ENCODE results near the gene ZNF680.
"Not testable (repeated sequence)": the region's sequence is repeated elsewhere in the genome, so short reads cannot be mapped to it uniquely, and the experiment has no call there.

The ZNF680 gene

DNA sequence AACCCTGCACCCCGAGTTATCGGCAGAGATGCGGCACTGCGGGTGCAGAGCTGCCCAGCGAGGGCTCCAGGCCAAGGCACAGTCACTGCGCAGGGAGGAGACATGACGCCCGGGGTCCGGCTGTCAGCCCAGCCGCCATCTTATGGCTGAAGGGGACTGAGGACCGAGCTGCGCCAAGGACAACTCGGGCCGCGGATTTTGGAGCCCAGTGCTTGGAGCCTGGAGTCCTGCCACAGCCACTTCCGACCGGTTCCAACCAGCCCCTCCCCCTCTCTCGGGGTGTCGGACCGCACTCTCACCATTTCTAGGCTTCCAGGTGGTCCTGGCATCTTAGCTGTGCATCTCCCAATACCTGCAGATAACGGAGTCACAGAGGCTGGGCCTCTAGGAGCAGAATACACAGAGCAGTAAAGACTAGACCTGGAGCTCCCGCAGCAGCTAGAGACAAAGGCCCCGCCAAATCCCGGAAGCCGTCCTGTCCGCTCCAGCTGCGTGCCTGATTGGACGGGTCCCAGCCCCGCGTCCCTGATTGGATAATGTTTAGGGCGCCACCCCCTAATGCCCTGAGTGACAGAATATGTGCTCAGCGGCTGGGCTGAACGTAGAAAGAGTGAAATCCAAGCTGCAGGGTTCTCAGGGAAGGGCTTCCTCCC is at the start of gene ZNF680:
ZNF680 (minus strand) TSS at position 446 of the 653 bp plus-strand sequence; CDS start at position 329, 117 bp downstream.
- DNase-seq (ENCODE audit: low spot score): peak; percentile 99

GRCh38 chr7:64612452-64612851 is 49.6 kb upstream of the ZNF680 start:
- DNase-seq (ENCODE audit: low spot score): no peak

DNA sequence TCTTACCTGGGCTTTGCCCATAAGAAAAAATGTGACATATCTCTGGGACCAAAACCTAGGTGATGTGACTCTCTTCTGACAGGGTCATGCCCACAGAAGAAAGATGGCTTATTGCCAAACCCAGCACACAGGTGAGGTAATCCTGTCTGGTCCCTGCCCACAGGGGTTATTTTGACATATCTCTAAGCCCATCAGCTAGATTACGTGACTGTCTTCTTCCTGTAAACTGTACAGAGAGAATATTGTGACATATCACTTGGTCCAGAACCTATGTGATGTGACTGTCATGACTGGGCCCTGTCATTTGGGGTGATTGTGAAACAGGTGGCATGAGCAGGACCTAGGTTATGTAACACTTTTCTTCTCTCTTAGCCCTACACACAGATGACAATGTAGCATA is 48.8 kb upstream of the ZNF680 start:
- DNase-seq (ENCODE audit: low spot score): no peak

DNA sequence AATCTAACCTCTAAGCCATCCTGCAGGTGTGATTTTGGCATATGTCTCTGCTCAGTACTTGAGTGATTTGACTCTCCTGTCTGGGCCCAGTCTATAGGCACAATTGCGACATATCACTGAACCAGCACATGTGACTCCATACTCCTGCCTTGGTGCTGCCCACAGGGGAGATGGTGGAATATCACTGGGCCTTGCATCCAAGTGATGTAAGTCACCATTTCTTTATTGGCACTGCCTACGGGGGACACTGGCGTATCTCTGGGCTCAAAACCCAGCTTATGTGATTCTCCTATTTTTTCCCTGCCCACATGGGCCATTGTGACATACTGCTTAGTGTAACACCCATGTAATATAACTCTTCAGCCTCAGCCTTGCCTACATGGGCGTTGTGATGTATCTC is 48.1 kb upstream of the ZNF680 start:
- DNase-seq (ENCODE audit: low spot score): no peak

DNA sequence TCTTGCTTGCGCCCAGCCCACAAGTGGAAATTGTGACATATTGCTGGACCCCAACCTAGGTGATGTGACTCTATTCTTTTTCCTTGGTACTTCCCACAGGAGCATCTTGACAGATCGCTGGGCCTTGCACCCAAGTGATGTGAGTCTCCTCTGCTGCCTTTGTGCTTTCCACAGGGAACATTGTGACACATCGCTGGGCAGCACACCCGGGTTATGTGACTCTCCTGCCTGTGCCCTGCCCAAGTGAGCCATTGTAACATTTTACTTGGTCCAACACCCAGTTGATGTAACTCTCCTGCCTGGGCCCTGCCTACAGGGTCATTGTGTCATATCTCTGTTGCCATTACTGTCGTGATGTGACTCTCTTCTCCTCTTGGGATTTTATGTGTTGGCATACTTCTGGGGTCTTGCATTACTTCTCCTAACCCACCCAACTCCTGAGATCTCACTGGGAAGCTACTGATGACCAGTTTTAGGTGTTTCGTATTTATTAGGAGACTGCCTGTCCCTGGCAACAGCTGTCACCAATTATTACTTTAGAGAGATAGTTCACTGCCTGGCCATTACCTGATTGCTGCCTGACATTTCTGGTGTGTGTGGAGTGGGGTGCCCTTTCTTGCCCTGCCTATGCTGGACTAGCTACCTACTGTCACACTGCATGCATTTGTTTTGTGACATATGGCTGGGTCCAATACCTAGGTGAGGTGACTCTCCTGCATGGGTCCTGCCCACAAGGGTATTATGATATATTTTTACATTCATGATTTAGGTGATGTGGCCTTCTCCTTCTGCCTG is 45.4 kb upstream of the ZNF680 start:
- DNase-seq (ENCODE audit: low spot score): no peak

GRCh38 chr7:64606385-64606784 is 43.5 kb upstream of the ZNF680 start:
- no peak for DNase-seq (ENCODE audit: low spot score)

DNA sequence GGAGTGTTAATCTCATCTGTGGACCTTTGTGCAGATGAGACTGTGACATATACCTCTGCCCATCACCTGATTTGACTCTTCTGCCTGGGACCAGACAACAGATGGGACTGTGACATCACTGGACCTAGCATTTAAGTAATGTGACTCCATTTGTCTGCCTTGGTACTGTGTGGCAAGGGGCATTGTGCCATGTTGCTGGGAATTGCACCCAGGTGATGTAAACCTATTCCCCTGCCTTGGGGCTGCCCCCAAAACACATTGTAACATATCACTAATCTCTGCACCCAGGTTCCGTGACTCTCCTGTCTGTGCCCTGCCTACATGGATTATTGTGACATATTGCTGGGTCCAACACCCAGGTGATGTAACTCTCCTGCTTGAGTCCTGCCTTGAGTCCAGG is 40.4 kb upstream of the ZNF680 start:
- DNase-seq (ENCODE audit: low spot score): no peak

GRCh38 chr7:64602518-64602917 is 39.6 kb upstream of the ZNF680 start:
- no peak for DNase-seq (ENCODE audit: low spot score)

DNA sequence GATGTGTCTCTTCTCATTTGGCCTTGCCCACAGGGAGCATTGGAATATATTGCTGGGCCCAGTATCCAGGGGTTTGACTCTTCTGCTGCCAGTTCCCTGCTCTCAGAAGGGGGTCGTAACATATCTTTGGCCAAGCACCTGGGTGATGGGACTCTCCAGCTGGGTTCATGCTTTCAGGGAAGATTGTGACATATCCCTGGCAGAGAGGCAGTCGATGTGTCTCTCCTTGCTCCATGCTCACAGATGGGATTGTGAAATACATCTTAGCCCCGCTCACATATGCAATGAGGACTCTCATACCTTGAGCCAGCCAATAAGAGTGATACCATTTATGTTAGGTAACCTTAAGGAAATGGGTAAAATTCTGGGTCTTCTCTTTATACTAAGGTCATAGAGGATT is 39.2 kb upstream of the ZNF680 start:
- DNase-seq (ENCODE audit: low spot score): no peak

- no peak for DNase-seq (ENCODE audit: low spot score)
Observed at GRCh38 chr7:64599359-64599758, 36.5 kb upstream of the ZNF680 start.

GRCh38 chr7:64590971-64591370 is 28.1 kb upstream of the ZNF680 start:
- no peak for DNase-seq (ENCODE audit: low spot score)

- DNase-seq (ENCODE audit: low spot score): no peak
Observed at GRCh38 chr7:64581926-64582894, 19.3 kb upstream of the ZNF680 start.

DNA sequence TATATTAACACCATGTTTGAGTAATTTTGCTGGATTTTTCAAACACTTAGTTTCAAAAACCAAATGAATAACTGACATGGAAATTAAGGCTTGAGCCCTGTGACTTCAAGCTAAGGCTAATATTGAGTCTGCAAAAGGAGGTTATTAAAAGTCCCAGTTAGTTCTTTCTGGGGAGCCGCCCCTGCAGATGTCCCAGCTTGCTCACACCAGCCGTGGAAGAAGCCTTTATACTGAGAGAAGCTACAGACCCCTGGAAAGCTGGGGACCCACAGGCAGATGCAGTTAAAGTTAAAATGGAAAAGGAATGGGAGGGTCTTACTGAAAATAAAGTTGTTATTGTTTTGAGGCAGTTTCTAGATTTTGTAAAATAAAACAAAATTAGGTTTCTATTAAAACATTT is 18.5 kb upstream of the ZNF680 start:
- DNase-seq (ENCODE audit: low spot score): no peak

- no peak for DNase-seq (ENCODE audit: low spot score)
Observed at GRCh38 chr7:64574540-64575099, 11.7 kb upstream of the ZNF680 start.

GRCh38 chr7:64570284-64570605 is 7.4 kb upstream of the ZNF680 start:
- DNase-seq (ENCODE audit: low spot score): not testable (repeated sequence)

- DNase-seq (ENCODE audit: low spot score): not testable (repeated sequence)
Observed at GRCh38 chr7:64569372-64570283, 6.8 kb upstream of the ZNF680 start.

DNA sequence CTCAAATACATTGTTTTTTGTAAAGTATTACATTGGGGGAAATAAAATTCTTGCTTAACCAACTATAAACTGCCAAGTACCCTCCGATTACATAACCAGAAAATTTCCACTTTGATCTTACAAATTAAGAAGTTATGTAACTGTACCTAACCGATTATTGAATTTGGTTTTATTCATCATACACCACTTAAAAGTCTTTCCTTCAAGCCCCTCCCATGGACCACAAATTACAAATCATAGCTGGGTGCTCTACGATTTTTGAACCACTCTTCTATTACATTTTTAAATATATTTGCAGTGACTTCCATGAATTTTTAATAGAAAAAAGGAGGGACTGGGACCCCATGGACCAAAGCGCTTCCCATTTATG is 630 bp downstream of the ZNF680 start:
- DNase-seq (ENCODE audit: low spot score): no peak

DNA sequence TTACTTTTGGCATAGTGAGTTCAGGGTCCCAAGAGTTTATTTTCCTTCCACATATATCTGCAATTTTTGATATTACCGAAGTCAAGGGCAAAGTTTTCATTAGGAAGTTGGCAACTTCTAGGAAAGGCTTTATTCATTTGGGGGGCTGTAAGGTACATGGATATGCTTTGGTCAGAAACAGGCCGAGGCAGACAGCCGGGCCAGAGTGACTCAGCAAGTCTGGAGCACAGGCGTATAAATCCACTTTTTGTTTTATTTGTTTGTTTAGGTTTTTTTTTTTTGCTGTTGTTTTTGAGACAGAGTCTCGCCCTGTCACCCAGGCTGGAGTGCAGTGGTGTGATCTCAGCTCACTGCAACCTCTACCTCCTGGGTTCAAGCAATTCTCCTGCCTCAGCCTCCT is 3.7 kb downstream of the ZNF680 start:
- DNase-seq (ENCODE audit: low spot score): no peak

- no peak for DNase-seq (ENCODE audit: low spot score)
Observed at GRCh38 chr7:64558781-64559180, 4.1 kb downstream of the ZNF680 start.

GRCh38 chr7:64558323-64558705 is 4.6 kb downstream of the ZNF680 start:
- DNase-seq (ENCODE audit: low spot score): no peak

GRCh38 chr7:64557601-64558322 is 5.1 kb downstream of the ZNF680 start:
- DNase-seq (ENCODE audit: low spot score): no peak
